ENCODE data around the gene FMNL2. TPM values are rescaled to one million over a fixed set of nuclear protein-coding genes. Genes with fewer than 3 reads are reported as not detected.
"Not testable (repeated sequence)": the region's sequence is repeated elsewhere in the genome, so short reads cannot be mapped to it uniquely, and the experiment has no call there.

The FMNL2 gene
- total and polyA plus RNA-seq, 10 donors: 8.8 to 59.3 (median 33.5) TPM

- no peak for DNase-seq
- Histone ChIP-seq H3K9me3 (no peaks in the 10 kb centered on the region), H3K27ac (no peak overlapping the region), H3K36me3 (no peaks in the 10 kb centered on the region), H3K4me3 (no peak overlapping the region), H3K27me3 (replicated peaks in 1 of 7) (no peaks in the 10 kb centered on the region), H3K4me1 (peaks cover 0 to under 1% (median 0%) of the 10 kb centered on the region in 6 donors)
- WGBS, 5 donors: 79 to 89% (median 84%) methylated on average over 1 of the region's 1 CpG
- intact Hi-C loops (cut with DNase I; ENCODE audit: low total_unique reads): no loop called here
- no peak for TF ChIP-seq CTCF (IDR thresholded peaks at IDR 0.05 in 8 of 11, conservative IDR thresholded peaks at IDR 0.05 in 3 of 11)
- TF ChIP-seq POLR2A (IDR thresholded peaks at IDR 0.05): no peak
- no peak for TF ChIP-seq POLR2AphosphoS5 (IDR thresholded peaks at IDR 0.05)
Observed at GRCh38 chr2:152386266-152386665, 51.3 kb downstream of the FMNL2 start.

GRCh38 chr2:152387041-152387440 is 52.1 kb downstream of the FMNL2 start:
- Histone ChIP-seq H3K4me3 (no peak overlapping the region), H3K36me3 (no peaks in the 10 kb centered on the region), H3K4me1 (no peaks in the 10 kb centered on the region), H3K27me3 (replicated peaks in 1 of 7) (no peaks in the 10 kb centered on the region), H3K9me3 (no peaks in the 10 kb centered on the region), H3K27ac (no peak overlapping the region)
- WGBS, 5 donors: 46 to 91% (median 83%) methylated on average over 1 of the region's 1 CpG
- intact Hi-C loops (cut with DNase I; ENCODE audit: low total_unique reads): no loop called here
- DNase-seq: no peak
- no peak for TF ChIP-seq POLR2A (IDR thresholded peaks at IDR 0.05)
- no peak for TF ChIP-seq POLR2AphosphoS5 (IDR thresholded peaks at IDR 0.05)

- H3K4me1 ChIP-seq; H3K9me3 ChIP-seq; DNase-seq; H3K27me3 ChIP-seq (replicated peaks in 1 of 7); intact Hi-C loops (cut with DNase I; ENCODE audit: low total_unique reads); H3K4me3 ChIP-seq; H3K27ac ChIP-seq; H3K36me3 ChIP-seq: not testable (repeated sequence)
- 71 to 91% (median 77%) methylated on average over 9 of the region's 9 CpGs for WGBS, 5 donors
Observed at GRCh38 chr2:152388269-152388668, 53.3 kb downstream of the FMNL2 start.

- intact Hi-C loops (cut with DNase I; ENCODE audit: low total_unique reads): no loop called here
- no peak for DNase-seq
Observed at GRCh38 chr2:152389483-152389882, 54.5 kb downstream of the FMNL2 start.

GRCh38 chr2:152390837-152391236 is 55.9 kb downstream of the FMNL2 start:
- DNase-seq: no peak
- no peak overlapping the region for H3K4me3 ChIP-seq

More at GRCh38 chr2:152389483-152389882, 54.5 kb downstream of the FMNL2 start:
- Histone ChIP-seq H3K4me1 (no peaks in the 10 kb centered on the region), H3K27ac (no peak overlapping the region), H3K36me3 (no peaks in the 10 kb centered on the region), H3K9me3 (no peaks in the 10 kb centered on the region), H3K4me3 (no peak overlapping the region), H3K27me3 (replicated peaks in 1 of 7) (no peaks in the 10 kb centered on the region)
- TF ChIP-seq POLR2A (IDR thresholded peaks at IDR 0.05): no peak
- no peak for TF ChIP-seq CTCF (IDR thresholded peaks at IDR 0.05 in 8 of 11, conservative IDR thresholded peaks at IDR 0.05 in 3 of 11)
- TF ChIP-seq POLR2AphosphoS5 (IDR thresholded peaks at IDR 0.05): no peak
- WGBS, 5 donors: 93 to 96% (median 94%) methylated on average over 19 of the region's 19 CpGs

More at GRCh38 chr2:152390837-152391236, 55.9 kb downstream of the FMNL2 start:
- H3K27ac ChIP-seq: no peak overlapping the region
- H3K36me3 ChIP-seq: no peaks in the 10 kb centered on the region
- intact Hi-C loops (cut with DNase I; ENCODE audit: low total_unique reads): no loop called here
- H3K4me1 ChIP-seq: no peaks in the 10 kb centered on the region
- 91 to 95% (median 94%) methylated on average over 2 of the region's 2 CpGs for WGBS, 5 donors
- no peaks in the 10 kb centered on the region for H3K27me3 ChIP-seq (replicated peaks in 1 of 7)
- TF ChIP-seq POLR2A (IDR thresholded peaks at IDR 0.05) (no peak), POLR2AphosphoS5 (IDR thresholded peaks at IDR 0.05) (no peak), CTCF (IDR thresholded peaks at IDR 0.05 in 8 of 11, conservative IDR thresholded peaks at IDR 0.05 in 3 of 11) (no peak)
- no peaks in the 10 kb centered on the region for H3K9me3 ChIP-seq

Data from spleen (tissue), 11 donors.